GM23248 (cell line): ENCODE measurements around the gene ACSF2.

Source experiments
- EZH2 ChIP-seq: fragments of 200-600 bp; sonication (generic); IDR thresholded peaks from 2 replicates; pipeline ENCODE4 v1.6.1; 2018; ENCODE audit warnings: antibody characterized with exemption, mild to moderate bottlenecking; ENCODE audit not compliant: insufficient read depth, poor library complexity, severe bottlenecking
- EZH2phosphoT487 ChIP-seq: fragments of 200-600 bp; sonication (generic); IDR thresholded peaks from 2 replicates; pipeline ENCODE4 v1.6.1; 2018; ENCODE audit warnings: antibody characterized with exemption, moderate library complexity, mild to moderate bottlenecking, low read depth; ENCODE audit not compliant: insufficient read depth

GRCh38 chr17:50397919-50398285 lies 28.1 kb upstream of the ACSF2 start:
- TF ChIP-seq EZH2 (no peak), EZH2phosphoT487 (no peak)
